HEK293 (cell line): ENCODE data around the gene UGT1A1.

Source experiments
- CTCF ChIA-PET: fragments of 350-600 bp; formaldehyde crosslinking; extraction: SDS; loops from one replicate; lab custom pipeline; 2021; ENCODE audit warnings: antibody characterized with exemption; lab: Yijun Ruan, JAX
- POLR2A ChIA-PET: fragments of 300-600 bp; formaldehyde crosslinking; extraction: SDS; loops from one replicate; lab custom pipeline; 2020; ENCODE audit warnings: antibody characterized with exemption, inconsistent platforms; lab: Yijun Ruan, JAX
- H3K27ac ChIP-seq: fragments of 200-500 bp; sonication (Bioruptor generic); 2 replicates; pipeline ENCODE4 v1.5.1; 2014; ENCODE audit warnings: low read depth, low read length, control low read depth, inconsistent platforms; ENCODE audit errors: extremely low read depth
- H3K36me3 ChIP-seq, 2 experiments: fragments of 200-500 bp in 1 of 2; sonication (Bioruptor generic) in 1 of 2; 1 replicate in 1 of 2; 2 replicates in 1 of 2; pipeline ENCODE4 v1.5.1; 2014 to 2017; ENCODE audit warnings: inconsistent platforms in 2 of 2, low read length in 2 of 2; ENCODE audit not compliant: control insufficient read depth in 2 of 2, insufficient read depth in 1 of 2
- H3K4me1 ChIP-seq: fragments of 200-500 bp; sonication (Bioruptor generic); 2 replicates; pipeline ENCODE4 v1.5.1; 2014; ENCODE audit warnings: mild to moderate bottlenecking, low read length, inconsistent platforms; ENCODE audit not compliant: control insufficient read depth, insufficient read depth
- H3K4me3 ChIP-seq: 2 replicates; pipeline ENCODE4 v1.5.1; 2011; ENCODE audit warnings: low read depth, mild to moderate bottlenecking, control low read depth, low read length, moderate library complexity
- H3K9me3 ChIP-seq: fragments of 200-500 bp; sonication (Bioruptor generic); 2 replicates; pipeline ENCODE4 v1.5.1; 2014; ENCODE audit warnings: low read depth, low read length, inconsistent platforms; ENCODE audit not compliant: control insufficient read depth, insufficient read depth
- BCL11A ChIP-seq: fragments of 450-650 bp; formaldehyde crosslinking; IDR thresholded peaks from 2 replicates; pipeline ENCODE4 v1.5.1; 2016; ENCODE audit warnings: low read depth, missing biosample characterization, missing genetic modification characterization
- GLIS1 ChIP-seq: fragments of 450-650 bp; formaldehyde crosslinking; IDR thresholded peaks from 2 replicates; pipeline ENCODE4 v1.5.1; 2016; ENCODE audit warnings: missing biosample characterization, missing genetic modification characterization
- HOXD13 ChIP-seq: sonication (generic); formaldehyde crosslinking; IDR thresholded peaks from 2 replicates; pipeline ENCODE4 v1.8.0; 2022; ENCODE audit warnings: missing genetic modification reagents, borderline replicate concordance
- MYNN ChIP-seq: fragments of 450-650 bp; formaldehyde crosslinking; IDR thresholded peaks from 2 replicates; pipeline ENCODE4 v1.5.1; 2016; ENCODE audit warnings: missing biosample characterization, missing genetic modification characterization, borderline replicate concordance
- SCRT2 ChIP-seq: fragments of 450-650 bp; formaldehyde crosslinking; IDR thresholded peaks from 2 replicates; pipeline ENCODE4 v1.5.1; 2016; ENCODE audit warnings: missing biosample characterization, missing genetic modification characterization
- SP3 ChIP-seq: fragments of 450-650 bp; formaldehyde crosslinking; IDR thresholded peaks from 2 replicates; pipeline ENCODE4 v1.5.1; 2016; ENCODE audit warnings: missing biosample characterization, missing genetic modification characterization
- ZFP41 ChIP-seq: fragments of 450-650 bp; formaldehyde crosslinking; IDR thresholded peaks from 2 replicates; pipeline ENCODE4 v1.5.1; 2016; ENCODE audit warnings: missing biosample characterization, missing genetic modification characterization, borderline replicate concordance
- ZNF157 ChIP-seq: fragments of 450-650 bp; formaldehyde crosslinking; IDR thresholded peaks from 2 replicates; pipeline ENCODE4 v1.5.1; 2016; ENCODE audit warnings: missing biosample characterization, missing genetic modification characterization
- ZNF16 ChIP-seq: fragments of 450-650 bp; formaldehyde crosslinking; IDR thresholded peaks from 2 replicates; pipeline ENCODE4 v1.5.1; 2016; ENCODE audit warnings: low read depth, missing biosample characterization, missing genetic modification characterization
- ZNF169 ChIP-seq: fragments of 450-650 bp; formaldehyde crosslinking; IDR thresholded peaks from 2 replicates; pipeline ENCODE4 v1.5.1; 2016; ENCODE audit warnings: missing biosample characterization, missing genetic modification characterization
- ZNF174 ChIP-seq: fragments of 450-650 bp; formaldehyde crosslinking; IDR thresholded peaks from 2 replicates; pipeline ENCODE4 v1.5.0; 2017; ENCODE audit warnings: missing biosample characterization, mild to moderate bottlenecking, missing genetic modification characterization
- ZNF202 ChIP-seq: fragments of 450-650 bp; formaldehyde crosslinking; IDR thresholded peaks from 2 replicates; pipeline ENCODE4 v1.5.1; 2016; ENCODE audit warnings: missing biosample characterization, missing genetic modification characterization, borderline replicate concordance
- ZNF221 ChIP-seq: fragments of 450-650 bp; formaldehyde crosslinking; IDR thresholded peaks from 2 replicates; pipeline ENCODE4 v1.5.1; 2017; ENCODE audit warnings: missing biosample characterization, missing genetic modification characterization, borderline replicate concordance
- ZNF354C ChIP-seq: fragments of 450-650 bp; formaldehyde crosslinking; IDR thresholded peaks from 2 replicates; pipeline ENCODE4 v1.5.1; 2016; ENCODE audit warnings: missing biosample characterization, missing genetic modification characterization, low read depth, borderline replicate concordance
- ZNF391 ChIP-seq: fragments of 450-650 bp; formaldehyde crosslinking; IDR thresholded peaks from 2 replicates; pipeline ENCODE4 v1.5.1; 2016; ENCODE audit warnings: low read depth, missing biosample characterization, missing genetic modification characterization, borderline replicate concordance
- ZNF510 ChIP-seq: fragments of 450-650 bp; formaldehyde crosslinking; IDR thresholded peaks from 2 replicates; pipeline ENCODE4 v1.5.1; 2018; ENCODE audit warnings: mild to moderate bottlenecking, missing genetic modification characterization, missing biosample characterization; ENCODE audit not compliant: insufficient replicate concordance
- ZNF561 ChIP-seq: fragments of 450-650 bp; IDR thresholded peaks from 2 replicates; pipeline ENCODE4 v1.5.1; 2018; ENCODE audit warnings: missing biosample characterization, missing genetic modification characterization, borderline replicate concordance
- ZNF654 ChIP-seq: fragments of 450-650 bp; formaldehyde crosslinking; IDR thresholded peaks from 2 replicates; pipeline ENCODE4 v1.5.1; 2016; ENCODE audit warnings: low read depth, missing biosample characterization, missing genetic modification characterization
- ZNF670 ChIP-seq: fragments of 450-650 bp; formaldehyde crosslinking; IDR thresholded peaks from 2 replicates; pipeline ENCODE4 v1.5.1; 2016; ENCODE audit warnings: missing biosample characterization, missing genetic modification characterization, low read depth
- ZXDB ChIP-seq: fragments of 450-650 bp; formaldehyde crosslinking; IDR thresholded peaks from 2 replicates; pipeline ENCODE4 v1.5.1; 2016; ENCODE audit warnings: missing biosample characterization, missing genetic modification characterization
- TF ChIP-seq, protein P1 (sequence below): fragments of 450-650 bp; IDR thresholded peaks from 2 replicates; pipeline ENCODE4 v1.5.1; 2018; ENCODE audit warnings: missing biosample characterization, missing genetic modification characterization
- TF ChIP-seq, protein P2 (sequence below): fragments of 450-650 bp; formaldehyde crosslinking; IDR thresholded peaks from 2 replicates; pipeline ENCODE4 v1.5.1; 2016; ENCODE audit warnings: missing biosample characterization, missing genetic modification characterization, low read depth
- TF ChIP-seq, protein P3 (sequence below): sonication (generic); formaldehyde crosslinking; IDR thresholded peaks from 2 replicates; pipeline ENCODE4 v1.8.1; 2022; ENCODE audit warnings: mild to moderate bottlenecking, moderate library complexity, missing genetic modification reagents
- TF ChIP-seq, protein P4 (sequence below): fragments of 450-650 bp; formaldehyde crosslinking; IDR thresholded peaks from 2 replicates; pipeline ENCODE4 v1.5.1; 2017; ENCODE audit warnings: missing biosample characterization, missing genetic modification characterization
- TF ChIP-seq, protein P5 (sequence below): fragments of 450-650 bp; formaldehyde crosslinking; IDR thresholded peaks from 2 replicates; pipeline ENCODE4 v1.5.1; 2016; ENCODE audit warnings: missing biosample characterization, missing genetic modification characterization
- TF ChIP-seq, protein P6 (sequence below): fragments of 450-650 bp; formaldehyde crosslinking; optimal IDR thresholded peaks from 2 replicates; pipeline ENCODE3; 2016; ENCODE audit warnings: missing biosample characterization, mild to moderate bottlenecking, missing genetic modification characterization

Gene UGT1A1

DNA sequence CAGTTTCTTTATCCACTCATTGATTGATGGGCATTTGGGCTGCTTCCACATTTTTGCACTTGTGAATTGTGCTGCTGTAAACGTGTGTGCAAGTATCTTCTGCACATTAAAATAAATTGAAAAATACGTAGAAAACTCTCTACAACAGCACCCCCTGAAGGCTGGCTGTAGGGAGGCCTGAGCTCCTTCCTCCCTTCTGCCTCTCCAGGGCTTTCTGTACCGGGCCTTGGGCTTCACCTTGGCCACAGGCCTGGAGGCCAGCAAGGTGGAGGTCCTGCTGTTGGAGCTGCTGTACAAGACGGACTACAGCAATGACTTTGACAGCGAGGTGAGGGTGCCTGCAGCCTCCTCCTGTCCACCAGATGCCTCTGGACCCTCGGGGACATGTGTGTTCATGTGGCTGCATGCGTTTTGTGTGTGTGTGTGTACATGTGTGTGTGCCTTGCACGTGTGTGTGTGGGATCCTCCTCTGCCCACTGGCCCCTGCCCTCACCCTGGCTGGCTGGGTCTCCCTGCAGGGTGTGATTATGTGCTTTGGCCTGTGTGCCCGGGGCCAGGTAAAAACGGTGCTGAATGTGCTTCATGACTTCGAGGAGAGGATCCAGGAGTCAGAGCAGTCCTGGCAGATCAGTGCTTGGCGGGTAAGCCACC lies 47.3 kb downstream of the UGT1A1 start:
- POLR2A ChIA-PET = no interaction called here
- H3K27ac ChIP-seq = no peak overlapping the region
- TF ChIP-seq, protein P1, sequence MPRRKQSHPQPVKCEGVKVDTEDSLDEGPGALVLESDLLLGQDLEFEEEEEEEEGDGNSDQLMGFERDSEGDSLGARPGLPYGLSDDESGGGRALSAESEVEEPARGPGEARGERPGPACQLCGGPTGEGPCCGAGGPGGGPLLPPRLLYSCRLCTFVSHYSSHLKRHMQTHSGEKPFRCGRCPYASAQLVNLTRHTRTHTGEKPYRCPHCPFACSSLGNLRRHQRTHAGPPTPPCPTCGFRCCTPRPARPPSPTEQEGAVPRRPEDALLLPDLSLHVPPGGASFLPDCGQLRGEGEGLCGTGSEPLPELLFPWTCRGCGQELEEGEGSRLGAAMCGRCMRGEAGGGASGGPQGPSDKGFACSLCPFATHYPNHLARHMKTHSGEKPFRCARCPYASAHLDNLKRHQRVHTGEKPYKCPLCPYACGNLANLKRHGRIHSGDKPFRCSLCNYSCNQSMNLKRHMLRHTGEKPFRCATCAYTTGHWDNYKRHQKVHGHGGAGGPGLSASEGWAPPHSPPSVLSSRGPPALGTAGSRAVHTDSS (tag by site-specific recombination) = no peak
- no peak for TF ChIP-seq ZNF169 (tag by site-specific recombination)
- TF ChIP-seq ZNF202 = no peak
- TF ChIP-seq ZNF391 (tag by site-specific recombination) = no peak
- TF ChIP-seq, protein P2, sequence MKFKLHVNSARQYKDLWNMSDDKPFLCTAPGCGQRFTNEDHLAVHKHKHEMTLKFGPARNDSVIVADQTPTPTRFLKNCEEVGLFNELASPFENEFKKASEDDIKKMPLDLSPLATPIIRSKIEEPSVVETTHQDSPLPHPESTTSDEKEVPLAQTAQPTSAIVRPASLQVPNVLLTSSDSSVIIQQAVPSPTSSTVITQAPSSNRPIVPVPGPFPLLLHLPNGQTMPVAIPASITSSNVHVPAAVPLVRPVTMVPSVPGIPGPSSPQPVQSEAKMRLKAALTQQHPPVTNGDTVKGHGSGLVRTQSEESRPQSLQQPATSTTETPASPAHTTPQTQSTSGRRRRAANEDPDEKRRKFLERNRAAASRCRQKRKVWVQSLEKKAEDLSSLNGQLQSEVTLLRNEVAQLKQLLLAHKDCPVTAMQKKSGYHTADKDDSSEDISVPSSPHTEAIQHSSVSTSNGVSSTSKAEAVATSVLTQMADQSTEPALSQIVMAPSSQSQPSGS = no peak
- no peak for TF ChIP-seq ZFP41
- TF ChIP-seq BCL11A = no peak
- TF ChIP-seq ZNF670 = no peak
- no peak for TF ChIP-seq SP3 (tag by site-specific recombination)
- no peak for TF ChIP-seq GLIS1 (tag by site-specific recombination)
- no peak for TF ChIP-seq SCRT2 (tag by site-specific recombination)
- TF ChIP-seq ZNF354C = no peak
- TF ChIP-seq, protein P3, sequence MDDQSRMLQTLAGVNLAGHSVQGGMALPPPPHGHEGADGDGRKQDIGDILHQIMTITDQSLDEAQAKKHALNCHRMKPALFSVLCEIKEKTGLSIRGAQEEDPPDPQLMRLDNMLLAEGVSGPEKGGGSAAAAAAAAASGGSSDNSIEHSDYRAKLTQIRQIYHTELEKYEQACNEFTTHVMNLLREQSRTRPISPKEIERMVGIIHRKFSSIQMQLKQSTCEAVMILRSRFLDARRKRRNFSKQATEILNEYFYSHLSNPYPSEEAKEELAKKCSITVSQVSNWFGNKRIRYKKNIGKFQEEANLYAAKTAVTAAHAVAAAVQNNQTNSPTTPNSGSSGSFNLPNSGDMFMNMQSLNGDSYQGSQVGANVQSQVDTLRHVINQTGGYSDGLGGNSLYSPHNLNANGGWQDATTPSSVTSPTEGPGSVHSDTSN (CRISPR knock-in tag) = no peak
- TF ChIP-seq ZNF510 (tag by site-specific recombination) = no peak
- no peak for TF ChIP-seq ZNF561 (tag by site-specific recombination)
- no peak for TF ChIP-seq ZXDB (tag by site-specific recombination)
- TF ChIP-seq, protein P4, sequence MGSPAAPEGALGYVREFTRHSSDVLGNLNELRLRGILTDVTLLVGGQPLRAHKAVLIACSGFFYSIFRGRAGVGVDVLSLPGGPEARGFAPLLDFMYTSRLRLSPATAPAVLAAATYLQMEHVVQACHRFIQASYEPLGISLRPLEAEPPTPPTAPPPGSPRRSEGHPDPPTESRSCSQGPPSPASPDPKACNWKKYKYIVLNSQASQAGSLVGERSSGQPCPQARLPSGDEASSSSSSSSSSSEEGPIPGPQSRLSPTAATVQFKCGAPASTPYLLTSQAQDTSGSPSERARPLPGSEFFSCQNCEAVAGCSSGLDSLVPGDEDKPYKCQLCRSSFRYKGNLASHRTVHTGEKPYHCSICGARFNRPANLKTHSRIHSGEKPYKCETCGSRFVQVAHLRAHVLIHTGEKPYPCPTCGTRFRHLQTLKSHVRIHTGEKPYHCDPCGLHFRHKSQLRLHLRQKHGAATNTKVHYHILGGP = no peak
- no peak for TF ChIP-seq ZNF16 (tag by site-specific recombination)
- no peak for TF ChIP-seq HOXD13 (CRISPR knock-in tag)
- TF ChIP-seq, all 188 proteins: peak for 0
- H3K4me3 ChIP-seq = no peak overlapping the region
- CTCF ChIA-PET = interaction anchor here (0.6 to 1.4 kb wide), 2 partner anchors 11 to 1240 kb away, joined by 3 to 4 read pairs; no protein-coding TSS in a partner anchor
- no peaks in the 10 kb centered on the region for H3K9me3 ChIP-seq
- no peaks in the 10 kb centered on the region for H3K36me3 ChIP-seq
- no peaks in the 10 kb centered on the region for H3K4me1 ChIP-seq

DNA sequence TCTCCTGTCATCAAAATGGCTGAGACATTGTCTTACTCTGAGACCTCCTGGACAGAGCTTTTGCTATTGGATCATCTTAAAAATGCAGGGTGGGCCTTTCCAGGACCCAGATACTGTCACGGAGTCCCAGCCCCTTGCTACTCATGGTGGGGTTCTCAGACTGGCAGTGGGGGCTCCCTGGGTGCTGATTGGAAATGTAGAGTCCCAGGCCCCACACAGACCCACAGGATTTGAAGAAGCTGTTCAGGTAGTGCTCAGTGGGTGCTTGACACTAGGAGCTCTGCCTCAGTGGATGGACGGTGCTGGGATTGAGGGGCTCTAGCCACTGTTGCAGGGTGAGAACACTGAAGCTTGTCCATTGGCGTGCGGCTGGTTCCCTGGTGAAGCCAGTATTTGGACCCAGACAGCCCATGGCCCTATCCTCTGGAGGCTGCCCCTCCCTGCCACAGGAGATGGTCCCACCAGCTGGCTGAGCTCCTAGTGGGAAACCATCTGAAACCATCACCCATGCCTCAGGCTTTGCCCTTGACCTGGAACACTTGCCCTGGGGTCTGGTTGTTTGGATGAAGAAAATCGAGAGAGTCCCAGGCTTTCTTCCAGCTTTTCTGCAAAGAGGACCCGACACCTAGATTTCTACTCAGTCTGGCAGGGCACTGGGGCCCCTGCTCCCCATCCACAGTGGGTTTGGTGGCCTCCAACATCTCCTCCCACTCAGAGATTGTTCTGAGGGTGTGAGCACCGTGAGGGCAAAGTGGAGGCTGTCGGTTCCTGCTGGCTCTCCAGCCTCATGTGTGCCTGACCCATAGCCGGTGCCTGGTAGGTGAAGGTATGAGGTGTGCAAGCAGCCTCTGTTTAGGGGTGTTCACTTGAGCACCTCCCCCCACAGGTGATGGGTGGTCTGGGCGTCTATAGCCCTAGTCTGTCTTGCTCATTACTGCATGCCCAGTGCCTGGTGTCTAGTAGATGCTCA lies 48.2 kb downstream of the UGT1A1 start:
- Histone ChIP-seq H3K4me1 (no peaks in the 10 kb centered on the region), H3K36me3 (no peaks in the 10 kb centered on the region), H3K27ac (no peak overlapping the region), H3K9me3 (no peaks in the 10 kb centered on the region), H3K4me3 (no peak overlapping the region)
- ChIA-PET POLR2A (no interaction called here), CTCF (no interaction called here)
- TF ChIP-seq ZNF354C (no peak), ZNF157 (tag by site-specific recombination) (no peak), ZNF221 (tag by site-specific recombination) (no peak), MYNN (no peak), ZNF174 (tag by site-specific recombination) (no peak), ZNF654 (tag by site-specific recombination) (no peak), ZXDB (tag by site-specific recombination) (no peak)
- TF ChIP-seq, protein P5, sequence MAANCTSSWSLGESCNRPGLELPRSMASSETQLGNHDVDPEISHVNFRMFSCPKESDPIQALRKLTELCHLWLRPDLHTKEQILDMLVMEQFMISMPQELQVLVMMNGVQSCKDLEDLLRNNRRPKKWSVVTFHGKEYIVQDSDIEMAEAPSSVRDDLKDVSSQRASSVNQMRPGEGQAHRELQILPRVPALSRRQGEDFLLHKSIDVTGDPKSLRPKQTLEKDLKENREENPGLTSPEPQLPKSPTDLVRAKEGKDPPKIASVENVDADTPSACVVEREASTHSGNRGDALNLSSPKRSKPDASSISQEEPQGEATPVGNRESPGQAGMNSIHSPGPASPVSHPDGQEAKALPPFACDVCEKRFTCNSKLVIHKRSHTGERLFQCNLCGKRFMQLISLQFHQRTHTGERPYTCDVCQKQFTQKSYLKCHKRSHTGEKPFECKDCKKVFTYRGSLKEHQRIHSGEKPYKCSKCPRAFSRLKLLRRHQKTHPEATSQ = no peak
- TF ChIP-seq, protein P6, sequence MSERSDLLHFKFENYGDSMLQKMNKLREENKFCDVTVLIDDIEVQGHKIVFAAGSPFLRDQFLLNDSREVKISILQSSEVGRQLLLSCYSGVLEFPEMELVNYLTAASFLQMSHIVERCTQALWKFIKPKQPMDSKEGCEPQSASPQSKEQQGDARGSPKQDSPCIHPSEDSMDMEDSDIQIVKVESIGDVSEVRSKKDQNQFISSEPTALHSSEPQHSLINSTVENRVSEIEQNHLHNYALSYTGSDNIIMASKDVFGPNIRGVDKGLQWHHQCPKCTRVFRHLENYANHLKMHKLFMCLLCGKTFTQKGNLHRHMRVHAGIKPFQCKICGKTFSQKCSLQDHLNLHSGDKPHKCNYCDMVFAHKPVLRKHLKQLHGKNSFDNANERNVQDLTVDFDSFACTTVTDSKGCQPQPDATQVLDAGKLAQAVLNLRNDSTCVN = no peak
